ENCODE results near the gene MYL2.
"Not testable (repeated sequence)": the region's sequence is repeated elsewhere in the genome, so short reads cannot be mapped to it uniquely, and the experiment has no call there.

MYL2 gene, protein sequence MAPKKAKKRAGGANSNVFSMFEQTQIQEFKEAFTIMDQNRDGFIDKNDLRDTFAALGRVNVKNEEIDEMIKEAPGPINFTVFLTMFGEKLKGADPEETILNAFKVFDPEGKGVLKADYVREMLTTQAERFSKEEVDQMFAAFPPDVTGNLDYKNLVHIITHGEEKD

DNA sequence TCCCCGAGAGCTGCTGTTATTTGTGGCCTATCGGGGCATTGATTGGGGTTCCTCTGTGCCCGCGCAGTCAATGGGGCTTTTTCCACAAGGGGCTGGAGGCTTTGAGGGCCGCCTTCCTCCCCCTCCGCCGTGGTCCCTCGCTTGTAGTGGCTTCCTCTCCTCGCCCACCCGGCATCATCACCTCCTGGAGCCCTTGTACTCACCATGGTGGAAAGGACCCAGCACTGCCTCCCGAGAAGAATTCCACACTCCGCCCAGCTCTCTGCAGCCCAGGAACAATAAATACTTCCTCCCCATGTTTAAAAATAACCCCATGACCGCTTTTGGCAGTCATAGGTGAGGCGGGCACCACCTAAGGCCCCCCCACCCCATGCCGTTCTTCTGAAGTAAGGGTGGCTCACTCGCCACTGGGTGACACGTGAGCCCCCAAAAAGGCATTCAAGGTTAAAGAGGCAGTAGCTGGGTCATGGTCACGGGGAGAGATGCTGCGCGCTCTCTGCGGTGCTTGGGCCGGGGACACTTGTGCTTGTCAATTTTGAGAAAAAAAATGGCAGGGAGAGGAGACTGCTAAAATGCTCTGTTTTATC lies at the start of gene MYL2:
MYL2 (minus strand) TSS at position 256 of the 587 bp plus-strand sequence; CDS start at position 206, 50 bp downstream.
- no peak for DNase-seq (ENCODE audit: extremely low read depth in 1 of 2, low read depth in 1 of 2)

DNA sequence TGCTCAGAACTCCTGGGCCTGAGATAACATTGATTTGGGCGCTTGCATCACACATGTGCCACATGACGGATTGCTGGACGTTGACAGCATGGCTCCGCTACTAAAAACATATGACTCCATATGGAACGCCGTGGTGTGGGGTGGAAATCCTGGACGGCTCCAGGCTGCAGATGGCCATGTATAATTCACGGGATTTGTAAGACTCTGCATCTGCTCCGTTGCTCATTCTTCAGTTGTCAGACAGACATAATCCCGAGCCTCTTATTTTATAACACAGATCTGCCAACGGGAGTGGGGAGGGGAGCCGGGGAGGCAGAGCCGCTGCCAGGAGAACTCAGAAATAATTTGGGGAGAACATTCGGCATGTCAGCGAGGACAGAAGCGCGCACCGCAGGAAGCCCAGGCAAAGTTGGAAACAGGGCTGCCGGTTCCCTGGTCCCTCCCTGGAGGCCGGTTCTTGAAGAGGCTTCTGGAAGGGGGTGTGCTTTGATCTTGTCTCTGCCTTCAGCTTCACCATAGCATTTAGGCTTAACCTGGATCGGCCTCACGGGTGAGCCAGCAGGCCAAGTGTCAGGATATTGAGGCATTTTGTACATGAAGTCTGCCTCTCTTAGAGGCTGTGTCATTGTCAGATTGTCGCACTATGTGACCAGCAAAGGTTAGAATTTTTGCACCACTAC lies 45.8 kb upstream of the MYL2 start:
- no peak for DNase-seq (ENCODE audit: extremely low read depth in 1 of 2, low read depth in 1 of 2)

DNA sequence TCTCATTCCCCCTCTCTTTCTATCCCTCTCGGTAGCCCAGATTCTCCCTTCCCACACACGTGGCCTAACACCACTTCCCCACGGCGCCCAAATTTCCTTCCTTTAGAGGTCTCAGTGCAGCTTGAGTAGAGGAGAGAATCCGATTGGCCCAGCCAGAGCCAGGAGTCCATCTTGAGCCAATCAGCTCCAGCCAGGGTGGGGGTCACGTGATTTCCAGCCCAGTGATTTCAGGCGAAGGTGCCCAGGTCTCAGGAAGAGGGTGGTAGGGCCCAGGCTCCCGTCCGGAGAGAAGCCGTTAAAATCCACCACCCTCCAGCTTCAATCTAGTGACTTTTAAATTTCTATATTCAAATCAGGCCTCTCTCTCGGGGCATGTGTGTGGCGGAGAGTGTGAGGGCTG lies 45.2 kb upstream of the MYL2 start:
- no peak for DNase-seq (ENCODE audit: extremely low read depth in 1 of 2, low read depth in 1 of 2)

DNA sequence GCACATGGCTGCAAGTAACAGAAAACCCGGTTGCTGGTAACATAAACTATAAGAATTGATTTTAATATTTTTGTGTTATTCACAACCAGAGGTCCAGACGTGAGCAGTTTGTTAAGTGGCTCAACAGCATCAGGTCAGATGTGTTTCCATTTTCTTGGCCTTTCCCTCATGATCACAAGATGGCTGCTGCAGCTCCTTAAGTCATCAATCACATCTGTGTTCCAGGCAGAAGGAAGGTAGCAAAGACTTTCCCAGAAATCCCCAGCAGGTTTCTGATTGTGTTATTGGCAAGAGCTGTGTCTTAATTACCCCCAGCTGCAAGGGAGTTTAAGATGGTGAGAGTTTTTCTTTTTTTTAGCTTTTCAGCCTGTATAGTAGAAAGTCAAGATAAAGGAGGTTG lies 40.4 kb upstream of the MYL2 start:
- no peak for DNase-seq (ENCODE audit: extremely low read depth in 1 of 2, low read depth in 1 of 2)

DNA sequence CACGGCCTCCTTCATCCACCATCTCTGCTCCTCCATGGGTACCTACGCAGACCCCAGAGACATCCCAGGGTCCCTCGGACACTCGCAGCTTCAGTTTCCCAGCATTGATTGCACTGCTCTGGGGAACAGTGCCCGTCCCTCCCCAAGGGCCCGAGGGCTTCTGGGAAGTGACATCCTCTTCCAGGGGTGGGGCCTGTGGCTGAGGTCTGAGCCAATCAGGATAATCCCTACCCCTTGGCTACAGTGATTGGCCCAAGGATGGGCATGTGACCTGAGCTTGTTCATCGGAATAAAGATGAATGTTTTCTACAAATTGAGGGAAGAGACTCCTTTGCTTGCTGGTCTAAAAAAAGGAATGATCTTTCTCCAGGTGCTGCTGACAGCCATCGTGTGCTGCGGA lies 37.3 kb upstream of the MYL2 start:
- no peak for DNase-seq (ENCODE audit: extremely low read depth in 1 of 2, low read depth in 1 of 2)

DNA sequence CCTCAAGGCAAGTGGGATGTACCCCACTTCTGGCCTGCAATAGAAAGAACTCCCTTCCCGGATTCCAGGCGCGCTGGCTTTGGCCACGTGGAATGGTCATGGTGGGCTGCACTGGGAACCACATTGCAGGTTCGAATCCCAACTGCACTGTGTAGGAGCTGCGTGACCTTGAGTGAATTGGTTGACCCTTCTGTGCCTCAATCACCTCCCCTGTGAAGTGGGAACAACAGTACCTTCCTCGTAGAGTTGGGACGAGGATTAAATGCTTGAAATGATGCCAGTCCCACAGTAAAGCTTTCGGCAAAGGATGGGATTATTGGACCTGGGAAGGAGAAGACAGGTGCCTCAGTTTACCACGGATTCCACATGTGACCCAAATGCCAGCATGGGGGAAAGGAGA lies 36.8 kb upstream of the MYL2 start:
- DNase-seq (ENCODE audit: extremely low read depth in 1 of 2, low read depth in 1 of 2), result no peak

DNA sequence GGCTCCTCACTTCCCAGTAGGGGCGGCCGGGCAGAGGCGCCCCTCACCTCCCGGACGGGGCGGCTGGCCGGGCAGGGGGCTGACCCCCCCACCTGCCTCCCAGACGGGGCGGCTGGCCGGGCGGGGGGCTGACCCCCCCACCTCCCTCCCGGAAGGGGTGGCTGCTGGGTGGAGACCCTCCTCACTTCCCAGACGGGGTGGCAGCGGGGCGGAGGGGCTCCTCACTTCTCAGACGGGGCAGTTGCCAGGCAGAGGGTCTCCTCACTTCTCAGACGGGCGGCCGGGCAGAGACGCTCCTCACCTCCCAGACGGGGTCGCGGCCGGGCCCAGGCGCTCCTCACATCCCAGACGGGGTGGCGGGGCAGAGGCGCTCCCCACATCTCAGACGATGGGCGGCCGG lies 30.5 kb upstream of the MYL2 start:
- DNase-seq (ENCODE audit: extremely low read depth in 1 of 2, low read depth in 1 of 2), result not testable (repeated sequence)

DNA sequence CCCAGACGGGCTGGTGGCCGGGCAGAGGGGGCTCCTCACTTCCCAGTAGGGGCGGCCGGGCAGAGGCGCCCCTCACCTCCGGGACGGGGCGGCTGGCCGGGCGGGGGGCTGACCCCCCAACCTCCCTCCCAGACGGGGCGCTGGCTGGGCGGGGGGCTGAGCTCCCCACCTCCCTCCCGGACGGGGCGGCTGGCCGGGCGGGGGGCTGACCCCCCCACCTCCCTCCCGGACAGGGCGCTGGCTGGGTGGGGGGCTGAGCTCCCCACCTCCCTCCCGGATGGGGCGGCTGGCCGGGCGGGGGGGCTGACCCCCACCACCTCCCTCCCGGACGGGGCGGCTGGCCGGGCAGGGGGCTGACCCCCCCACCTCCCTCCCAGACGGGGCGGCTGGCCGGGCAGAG lies 30.1 kb upstream of the MYL2 start:
- DNase-seq (ENCODE audit: extremely low read depth in 1 of 2, low read depth in 1 of 2), result not testable (repeated sequence)

DNA sequence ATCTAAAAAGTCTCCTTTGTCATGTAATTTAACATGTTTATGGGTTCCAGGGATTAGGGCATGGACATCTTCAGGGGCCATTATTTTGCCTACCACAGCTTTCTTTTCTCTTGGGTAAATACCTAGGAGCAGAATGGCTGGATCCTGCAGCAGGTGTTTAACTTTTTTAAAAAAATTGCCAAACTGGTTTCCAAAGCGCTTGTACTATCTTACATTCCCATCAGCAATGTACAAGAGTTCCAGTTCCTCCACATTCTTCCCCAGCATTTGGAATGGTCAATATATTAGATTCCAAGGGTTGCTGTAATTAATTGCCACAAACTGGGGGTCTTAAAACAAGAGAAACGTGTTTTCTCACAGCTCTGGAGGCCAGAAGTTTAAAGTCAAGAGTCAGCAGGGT lies 27.7 kb upstream of the MYL2 start:
- no peak for DNase-seq (ENCODE audit: extremely low read depth in 1 of 2, low read depth in 1 of 2)

DNA sequence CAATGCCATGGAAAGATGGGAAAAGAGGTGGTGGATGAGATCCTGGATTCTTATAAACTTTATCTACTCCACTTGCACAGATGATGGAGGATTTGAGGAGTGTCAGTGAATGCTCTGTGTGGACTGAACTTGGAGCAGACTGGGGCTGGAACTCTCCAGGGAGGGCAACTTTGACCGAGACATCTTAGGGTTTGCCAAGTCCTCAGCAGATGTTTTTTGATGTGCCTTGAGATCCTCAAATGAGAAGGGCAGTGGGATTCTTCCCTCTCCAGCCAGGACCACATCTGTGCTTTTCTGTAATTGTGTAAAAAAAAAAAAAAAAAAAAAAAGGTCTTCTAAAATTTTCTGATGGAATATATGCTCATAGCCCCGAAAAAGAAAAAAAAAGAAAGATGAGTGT lies 23.0 kb upstream of the MYL2 start:
- DNase-seq (ENCODE audit: extremely low read depth in 1 of 2, low read depth in 1 of 2), result no peak

DNA sequence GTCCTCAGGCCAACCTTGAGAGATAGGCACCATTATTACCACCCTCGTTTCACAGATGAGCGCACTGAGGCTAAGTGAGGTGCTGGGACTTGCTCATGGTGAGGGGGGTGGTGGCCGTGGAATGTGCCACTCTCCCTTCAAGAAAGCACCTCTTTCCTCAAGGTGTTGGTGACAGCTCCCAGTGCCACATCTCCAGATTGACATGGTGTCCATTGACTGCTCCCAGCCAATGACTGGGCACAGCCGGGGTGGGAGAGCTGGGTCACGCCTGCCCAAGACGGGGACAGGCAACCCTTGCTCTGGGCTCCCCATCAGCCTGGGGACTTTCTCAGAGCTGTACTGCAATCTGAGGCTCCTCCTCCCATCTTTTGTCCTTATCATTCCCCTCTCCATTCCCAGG lies 21.0 kb upstream of the MYL2 start:
- no peak for DNase-seq (ENCODE audit: extremely low read depth in 1 of 2, low read depth in 1 of 2)

DNA sequence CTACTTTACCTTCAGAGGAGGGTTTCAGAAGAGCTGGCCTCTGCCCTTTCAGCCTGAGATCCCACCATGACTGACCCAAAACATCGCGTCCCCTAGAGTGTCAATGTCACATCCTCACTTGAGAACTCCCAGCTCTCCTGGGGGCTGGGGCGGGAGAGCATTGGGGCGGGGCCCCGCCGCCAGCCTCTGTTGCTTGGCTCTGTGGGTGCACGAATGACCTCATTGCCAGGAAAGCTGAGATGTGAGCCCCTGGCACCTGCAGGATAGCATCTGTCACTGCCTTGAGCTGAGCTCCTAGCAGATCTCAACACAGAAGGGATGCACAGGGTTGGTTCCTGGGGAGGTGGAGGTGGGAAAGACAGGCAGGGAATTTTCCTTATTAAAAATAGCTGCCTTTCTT lies 20.6 kb upstream of the MYL2 start:
- no peak for DNase-seq (ENCODE audit: extremely low read depth in 1 of 2, low read depth in 1 of 2)

DNA sequence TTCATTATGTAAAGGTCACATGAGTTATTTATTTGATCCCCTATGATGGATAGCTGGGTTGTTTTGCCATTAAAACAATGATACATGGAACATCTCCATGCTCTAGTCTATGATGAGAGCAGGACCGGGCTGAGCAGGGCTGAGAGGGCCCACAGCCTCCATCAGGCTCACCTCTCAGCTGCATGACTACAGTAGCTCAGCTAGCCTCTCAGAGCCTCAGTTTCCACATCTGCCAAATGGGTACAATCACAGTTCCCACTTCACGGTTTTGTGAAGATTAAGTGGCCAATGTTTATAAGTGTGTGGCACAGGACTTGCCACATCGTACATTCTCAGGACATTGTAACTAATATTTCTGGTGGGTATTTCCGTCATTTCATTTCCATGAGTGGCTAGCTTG lies 19.9 kb upstream of the MYL2 start:
- no peak for DNase-seq (ENCODE audit: extremely low read depth in 1 of 2, low read depth in 1 of 2)

DNA sequence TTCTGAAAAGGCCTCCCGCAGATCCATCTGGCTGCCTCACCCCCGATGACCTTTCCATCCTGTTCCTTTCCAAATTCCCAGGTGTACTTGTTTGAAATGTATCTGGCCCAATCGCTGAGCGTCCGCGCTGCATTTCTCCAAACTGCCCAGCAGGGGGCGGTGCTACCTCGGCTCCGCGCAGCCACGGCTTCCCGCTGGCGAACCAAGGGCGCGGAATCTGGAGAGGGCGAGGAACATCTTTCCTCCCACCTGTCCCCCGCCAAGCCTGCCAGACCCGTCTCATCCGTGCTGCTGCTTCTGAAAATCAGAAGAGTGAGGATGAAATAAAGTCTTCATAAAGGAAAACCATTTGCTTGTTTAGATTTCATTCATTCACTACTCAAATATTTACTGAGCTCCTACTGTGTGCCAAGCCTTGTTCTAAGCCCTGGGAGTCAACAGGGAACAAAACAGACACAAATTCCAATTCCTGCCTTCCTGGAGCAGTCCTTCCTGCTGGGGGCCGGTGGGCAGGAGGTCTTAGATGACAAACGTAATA lies 16.8 kb upstream of the MYL2 start:
- DNase-seq (ENCODE audit: extremely low read depth in 1 of 2, low read depth in 1 of 2), result peak; percentile 13 to 50

DNA sequence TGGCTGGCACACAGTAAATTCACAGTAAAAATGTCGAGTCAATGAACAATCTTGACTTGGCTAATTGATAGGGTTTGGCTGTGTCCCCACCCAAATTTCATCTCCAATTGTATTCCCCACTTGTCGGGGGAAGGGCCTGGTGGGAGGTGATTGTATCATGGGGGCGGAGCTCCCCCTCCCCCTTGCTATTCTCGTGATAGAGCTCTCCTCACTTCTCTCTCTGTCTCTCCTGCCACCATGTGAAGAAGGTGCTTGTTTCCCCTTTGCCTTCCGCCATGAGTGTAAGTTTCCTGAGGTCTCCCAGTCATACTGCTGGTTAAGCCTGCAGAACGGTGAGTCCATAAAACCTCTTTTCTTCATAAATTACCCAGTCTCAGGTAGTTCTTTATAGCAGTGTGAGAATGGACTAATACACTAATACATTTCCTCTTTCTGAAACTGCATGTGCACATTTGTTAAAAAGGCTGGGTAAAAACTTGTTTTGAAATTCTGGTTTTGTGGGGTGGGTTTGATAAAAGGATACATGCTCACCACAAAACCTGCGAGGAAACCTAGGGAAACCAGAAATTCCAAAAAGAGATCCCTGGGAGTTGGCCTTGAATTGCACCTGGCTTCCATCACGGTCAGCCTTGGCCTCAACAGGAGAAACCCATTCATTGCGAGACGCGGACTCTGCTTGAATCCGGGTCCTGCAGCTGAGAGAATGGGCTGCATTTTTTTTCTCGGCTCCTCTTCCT lies 16.2 kb upstream of the MYL2 start:
- no peak for DNase-seq (ENCODE audit: extremely low read depth in 1 of 2, low read depth in 1 of 2)

DNA sequence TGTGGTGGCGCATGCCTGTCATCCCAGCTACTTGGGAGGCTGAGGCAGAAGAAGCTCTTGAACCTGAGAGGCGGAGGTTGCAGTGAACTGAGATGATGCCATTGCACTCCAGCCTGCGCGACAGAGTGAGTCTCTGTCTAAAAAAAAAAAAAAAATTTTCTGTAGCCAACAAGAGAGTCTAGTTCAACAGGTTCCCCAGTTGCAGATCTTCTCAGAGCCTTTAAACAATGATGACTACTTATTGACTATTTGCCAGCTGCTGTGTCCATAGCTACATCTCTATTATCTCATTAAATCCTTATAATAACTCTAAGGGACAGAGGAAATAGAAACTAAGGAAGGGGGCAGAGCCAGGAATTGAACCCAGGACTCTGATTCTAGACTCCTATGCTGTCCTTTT lies 15.2 kb upstream of the MYL2 start:
- no peak for DNase-seq (ENCODE audit: extremely low read depth in 1 of 2, low read depth in 1 of 2)

DNA sequence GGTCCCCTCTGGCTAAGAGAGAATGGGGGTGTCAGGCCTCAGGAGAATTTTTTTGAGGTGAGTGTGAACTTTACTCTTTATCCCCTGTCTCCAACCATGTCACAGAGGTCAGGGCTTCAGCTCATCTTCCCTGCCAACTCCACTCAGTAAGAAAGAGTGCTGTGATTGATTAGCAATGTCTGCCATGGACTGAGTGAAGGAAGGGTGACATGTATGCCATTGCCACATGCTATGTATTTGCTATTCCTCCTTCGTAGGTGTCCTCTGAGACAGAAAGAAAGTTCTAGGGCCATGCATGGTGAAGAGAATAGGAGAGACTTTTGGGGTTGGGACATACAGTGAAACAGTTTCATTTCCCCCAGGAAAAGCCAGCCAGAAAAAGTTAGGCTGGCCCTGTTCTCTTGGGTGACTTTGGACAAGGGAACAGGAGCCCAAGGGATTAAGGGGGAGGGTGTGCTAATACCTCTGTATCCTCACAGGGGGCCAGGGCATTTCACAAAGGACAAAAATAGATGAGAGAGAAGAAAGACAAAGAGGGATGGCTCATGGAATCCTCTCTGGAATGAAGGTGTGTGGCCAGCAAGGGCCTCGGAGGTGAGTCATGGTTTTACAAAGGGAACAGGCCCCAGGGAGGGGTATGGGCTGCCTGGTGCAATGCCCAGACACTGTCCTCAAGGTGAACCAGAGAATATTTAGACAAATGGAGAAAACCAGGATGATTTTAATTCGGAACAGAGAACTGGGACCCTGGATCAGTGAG lies 13.9 kb upstream of the MYL2 start:
- no peak for DNase-seq (ENCODE audit: extremely low read depth in 1 of 2, low read depth in 1 of 2)

DNA sequence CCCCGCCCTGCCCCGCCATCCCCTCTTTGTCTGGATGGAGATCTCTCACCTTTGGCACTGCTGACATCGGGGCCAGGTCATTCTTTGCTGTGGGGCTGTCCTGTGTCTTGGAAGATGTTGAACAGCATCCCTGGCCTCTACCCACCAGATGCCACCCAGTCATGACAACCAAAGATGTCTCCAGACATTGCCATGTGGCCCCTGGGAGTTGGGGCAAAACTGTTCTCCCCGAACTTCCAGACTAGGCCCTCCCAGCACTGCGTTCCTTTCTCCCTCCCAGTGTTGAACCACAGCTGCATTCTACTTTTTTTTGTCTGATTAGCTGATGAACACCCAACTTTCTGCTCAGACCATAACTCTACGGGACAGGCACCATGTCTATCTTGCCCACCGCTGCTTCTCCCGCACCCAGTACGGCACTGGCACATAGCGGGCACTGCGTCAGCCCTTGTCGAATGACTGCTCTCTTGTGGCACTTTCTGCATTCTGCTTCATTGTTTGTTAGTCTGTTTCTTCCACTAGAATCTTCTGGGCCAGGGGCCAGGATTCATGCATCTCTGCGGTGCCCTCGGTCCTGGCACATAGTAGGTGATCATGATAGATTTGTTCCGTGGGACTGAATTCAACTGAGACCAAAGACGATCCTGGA lies 13.1 kb upstream of the MYL2 start:
- no peak for DNase-seq (ENCODE audit: extremely low read depth in 1 of 2, low read depth in 1 of 2)

DNA sequence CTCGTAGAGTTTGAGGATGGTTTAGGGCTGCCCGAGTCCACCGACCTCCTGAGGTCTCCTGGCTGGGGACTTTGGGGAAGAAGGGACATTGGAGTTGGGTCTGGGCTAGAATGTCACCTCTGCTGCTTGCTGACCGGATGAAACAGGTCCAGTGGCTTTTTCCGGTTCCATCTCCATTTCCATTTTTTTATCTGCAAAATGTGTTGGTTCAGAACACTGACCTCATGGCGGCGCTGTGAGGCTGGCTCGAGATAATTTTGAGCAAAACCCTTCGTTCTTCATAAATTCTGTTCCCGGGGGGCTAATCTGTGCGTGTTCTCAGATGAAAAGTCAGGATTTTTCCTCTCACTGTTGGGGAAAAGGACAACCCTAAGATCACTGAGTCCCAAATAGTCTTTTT lies 11.7 kb upstream of the MYL2 start:
- DNase-seq (ENCODE audit: extremely low read depth in 1 of 2, low read depth in 1 of 2), result no peak

DNA sequence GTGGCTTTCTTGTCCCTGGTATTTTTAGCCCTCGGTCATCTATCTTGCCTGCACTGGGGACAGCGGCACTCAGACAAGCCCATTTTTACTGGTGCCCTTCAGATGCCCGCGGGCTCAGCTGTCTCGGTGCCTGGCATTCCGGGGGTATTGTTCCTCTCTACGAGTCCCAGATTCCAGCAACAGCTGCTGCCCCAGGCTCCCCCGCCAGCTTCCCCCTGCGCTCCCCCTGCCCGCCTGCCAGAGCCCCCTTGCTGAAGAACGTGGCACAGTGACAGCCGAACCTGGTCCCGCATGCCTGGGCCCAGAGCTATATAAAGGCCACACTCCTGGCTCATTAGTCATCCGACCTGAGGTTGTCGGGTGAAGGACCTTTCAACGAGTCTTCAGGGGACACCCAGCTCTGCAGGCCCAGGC lies 10.9 kb upstream of the MYL2 start:
- no peak for DNase-seq (ENCODE audit: extremely low read depth in 1 of 2, low read depth in 1 of 2)
